Caco-2 (cell line): Measurements from ENCODE around the gene HHIPL1. TPM values are rescaled to one million over a fixed set of nuclear protein-coding genes. Genes with fewer than 3 reads are reported as not detected.

ENCODE experiments used
- BruUV-seq: library from RNA; stranded (reverse); fragments of 400-500 nt; replicated peaks from 2 replicates; lab custom pipeline; 2021; lab: Mats Ljungman, UMichigan
- CTCF ChIA-PET: fragments of 300-600 bp; sonication (Branson Sonifier 250); formaldehyde crosslinking; loops from one replicate; lab custom pipeline; 2022; ENCODE audit warnings: antibody characterized with exemption; lab: Charles Lee
- POLR2A ChIA-PET: fragments of 300-600 bp; sonication (Branson Sonifier 250); formaldehyde crosslinking; loops from one replicate; lab custom pipeline; 2022; ENCODE audit warnings: antibody characterized with exemption; lab: Charles Lee
- DNase-seq, 2 experiments: peaks; one replicate each; pipeline versions ENCODE4 v3.0.0 to v3.0.0-alpha.2; 2020 to 2022
- H3K27me3 ChIP-seq: replicated peaks from 2 replicates; pipeline ENCODE4 v1.6.0; 2011; ENCODE audit warnings: low read length; ENCODE audit not compliant: control insufficient read depth, insufficient read depth
- H3K36me3 ChIP-seq: 2 replicates; pipeline ENCODE4 v1.5.1; 2011; ENCODE audit warnings: low read length; ENCODE audit not compliant: control insufficient read depth, insufficient read depth
- H3K4me1 ChIP-seq: fragments of 250-450 bp; sonication (Bioruptor Pico); 2 replicates; pipeline ENCODE4 v1.5.1; 2020; ENCODE audit warnings: mild to moderate bottlenecking
- H3K4me3 ChIP-seq: 2 replicates; pipeline ENCODE4 v1.5.1; 2011; ENCODE audit warnings: low read depth, mild to moderate bottlenecking, control low read depth, low read length
- H3K9me3 ChIP-seq: fragments of 250-450 bp; sonication (Bioruptor Pico); 2 replicates; pipeline ENCODE4 v1.5.1; 2020; ENCODE audit warnings: mild to moderate bottlenecking, moderate library complexity
- H3K27ac Mint-ChIP-seq: one replicate; pipeline ENCODE4 v1.8.0; 2022; ENCODE audit warnings: mixed read lengths; ENCODE audit not compliant: unreplicated experiment
- H3K27me3 Mint-ChIP-seq: one replicate; pipeline ENCODE4 v1.8.0; 2022; ENCODE audit warnings: mixed read lengths; ENCODE audit not compliant: insufficient read depth, unreplicated experiment
- H3K36me3 Mint-ChIP-seq: one replicate; pipeline ENCODE4 v1.8.0; 2022; ENCODE audit warnings: mild to moderate bottlenecking, mixed read lengths; ENCODE audit not compliant: insufficient read depth, unreplicated experiment
- H3K4me1 Mint-ChIP-seq: one replicate; pipeline ENCODE4 v1.8.0; 2022; ENCODE audit warnings: low read depth, mixed read lengths; ENCODE audit not compliant: unreplicated experiment
- H3K4me3 Mint-ChIP-seq: one replicate; pipeline ENCODE4 v1.8.0; 2022; ENCODE audit warnings: mild to moderate bottlenecking, moderate library complexity, mixed read lengths; ENCODE audit not compliant: unreplicated experiment
- H3K9me3 Mint-ChIP-seq: one replicate; pipeline ENCODE4 v1.8.0; 2022; ENCODE audit warnings: mixed read lengths; ENCODE audit not compliant: unreplicated experiment
- CTCF ChIP-seq, 2 experiments: fragments of 200-600 bp in 1 of 2; IDR thresholded peaks; 1 replicate in 1 of 2; 2 replicates in 1 of 2; pipeline versions ENCODE4 v1.5.1 to v1.8.0; 2011 to 2022; ENCODE audit warnings: antibody characterized with exemption in 1 of 2, control low read depth in 1 of 2, inconsistent platforms in 1 of 2, low read depth in 1 of 2, low read length in 1 of 2, mild to moderate bottlenecking in 1 of 2, moderate library complexity in 1 of 2; ENCODE audit not compliant: insufficient read depth in 1 of 2, severe bottlenecking in 1 of 2, unreplicated experiment in 1 of 2
- intact Hi-C: fragments of 100-400 bp; cut with micrococcal nuclease; formaldehyde crosslinking; loops from one replicate; pipeline ENCODE4 v1.10.0; 2022; ENCODE audit not compliant: unreplicated experiment
- total RNA-seq: library from RNA; stranded (reverse); gene quantifications from 2 replicates; pipeline ENCODE4 v1.2.3, GENCODE V29; 2022

The HHIPL1 gene
- total RNA-seq, 1 experiment from 2014 or later: 2.9 TPM

GRCh38 chr14:99702115-99702514 lies 57.2 kb downstream of the HHIPL1 start:
- TF ChIP-seq CTCF (IDR thresholded peaks at IDR 0.05; ENCODE audit: insufficient read depth in 1 of 2, low read depth in 1 of 2, low read length in 1 of 2, severe bottlenecking in 1 of 2, unreplicated experiment in 1 of 2): no peak
- Histone ChIP-seq H3K4me3 (no peak overlapping the region), H3K27me3 (no peaks in the 10 kb centered on the region; the same call in 1 of the 2 replicates), H3K9me3 (peaks cover 17% of the 10 kb centered on the region), H3K36me3 (no peaks in the 10 kb centered on the region), H3K4me1 (no peaks in the 10 kb centered on the region)
- Mint-ChIP-seq H3K4me1 (peaks cover 4% of the 10 kb centered on the region), H3K27me3 (no peaks in the 10 kb centered on the region), H3K9me3 (peaks cover 30% of the 10 kb centered on the region), H3K36me3 (no peaks in the 10 kb centered on the region), H3K27ac (no peak overlapping the region), H3K4me3 (no peak overlapping the region)
- BruUV-seq: no TSS peak
- ChIA-PET CTCF (no interaction called here), POLR2A (no interaction called here)
- DNase-seq: no peak
- intact Hi-C loops: no loop called here

GRCh38 chr14:99703381-99703780 lies 58.5 kb downstream of the HHIPL1 start:
- H3K4me3 Mint-ChIP-seq: no peak overlapping the region
- Histone ChIP-seq H3K9me3 (peaks cover 17% of the 10 kb centered on the region), H3K4me1 (no peaks in the 10 kb centered on the region), H3K4me3 (no peak overlapping the region), H3K36me3 (no peaks in the 10 kb centered on the region), H3K27me3 (no peaks in the 10 kb centered on the region; the same call in 1 of the 2 replicates)
- no peak overlapping the region for H3K27ac Mint-ChIP-seq
- no peaks in the 10 kb centered on the region for H3K4me1 Mint-ChIP-seq
- ChIA-PET POLR2A (no interaction called here), CTCF (no interaction called here)
- no TSS peak for BruUV-seq
- intact Hi-C loops: no loop called here
- no peaks in the 10 kb centered on the region for H3K36me3 Mint-ChIP-seq
- TF ChIP-seq CTCF (IDR thresholded peaks at IDR 0.05; ENCODE audit: insufficient read depth in 1 of 2, low read depth in 1 of 2, low read length in 1 of 2, severe bottlenecking in 1 of 2, unreplicated experiment in 1 of 2): no peak
- DNase-seq: no peak
- H3K9me3 Mint-ChIP-seq: peaks cover 30% of the 10 kb centered on the region
- no peaks in the 10 kb centered on the region for H3K27me3 Mint-ChIP-seq

GRCh38 chr14:99704037-99704436 lies 59.1 kb downstream of the HHIPL1 start:
- no peaks in the 10 kb centered on the region for H3K36me3 ChIP-seq
- no peak for DNase-seq
- Mint-ChIP-seq H3K27ac (no peak overlapping the region), H3K4me1 (no peaks in the 10 kb centered on the region), H3K27me3 (no peaks in the 10 kb centered on the region), H3K36me3 (no peaks in the 10 kb centered on the region), H3K9me3 (peaks cover 30% of the 10 kb centered on the region), H3K4me3 (no peak overlapping the region)
- ChIA-PET CTCF (no interaction called here), POLR2A (no interaction called here)
- H3K27me3 ChIP-seq: no peaks in the 10 kb centered on the region; the same call in 1 of the 2 replicates
- no peaks in the 10 kb centered on the region for H3K4me1 ChIP-seq
- peaks cover 17% of the 10 kb centered on the region for H3K9me3 ChIP-seq
- no TSS peak for BruUV-seq
- no peak for TF ChIP-seq CTCF (IDR thresholded peaks at IDR 0.05; ENCODE audit: insufficient read depth in 1 of 2, low read depth in 1 of 2, low read length in 1 of 2, severe bottlenecking in 1 of 2, unreplicated experiment in 1 of 2)
- H3K4me3 ChIP-seq: no peak overlapping the region
- intact Hi-C loops: no loop called here
